Measurements from ENCODE around the gene TNFAIP8L1. TPM values are rescaled to one million over a fixed set of nuclear protein-coding genes. Genes with fewer than 3 reads are reported as not detected.

Gene TNFAIP8L1
- total RNA-seq, 2 donors from 2014 or later, result 4.2 to 4.3 TPM

DNA sequence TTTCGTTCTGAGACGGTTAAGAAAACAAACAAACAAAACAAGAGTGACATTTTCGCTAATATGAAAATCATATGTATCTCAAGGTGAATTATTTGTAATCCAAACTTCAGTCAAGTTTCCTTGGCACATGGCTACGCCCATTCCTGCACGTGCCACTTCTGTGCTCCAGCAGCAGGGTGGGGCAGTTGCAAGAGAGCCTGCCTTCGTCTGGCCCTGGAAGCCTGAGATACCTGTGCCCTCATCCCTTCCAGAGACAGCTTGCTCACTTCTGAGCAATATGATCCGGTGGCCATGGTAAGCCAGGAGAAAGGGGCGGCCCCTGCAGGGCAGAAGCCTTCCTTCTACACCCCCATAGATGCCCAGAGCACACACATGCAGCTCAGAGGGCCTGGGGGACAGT is 62.2 kb downstream of the TNFAIP8L1 start:
- H3K9me3 ChIP-seq, result no peaks in the 10 kb centered on the region
- TF ChIP-seq, protein P1, sequence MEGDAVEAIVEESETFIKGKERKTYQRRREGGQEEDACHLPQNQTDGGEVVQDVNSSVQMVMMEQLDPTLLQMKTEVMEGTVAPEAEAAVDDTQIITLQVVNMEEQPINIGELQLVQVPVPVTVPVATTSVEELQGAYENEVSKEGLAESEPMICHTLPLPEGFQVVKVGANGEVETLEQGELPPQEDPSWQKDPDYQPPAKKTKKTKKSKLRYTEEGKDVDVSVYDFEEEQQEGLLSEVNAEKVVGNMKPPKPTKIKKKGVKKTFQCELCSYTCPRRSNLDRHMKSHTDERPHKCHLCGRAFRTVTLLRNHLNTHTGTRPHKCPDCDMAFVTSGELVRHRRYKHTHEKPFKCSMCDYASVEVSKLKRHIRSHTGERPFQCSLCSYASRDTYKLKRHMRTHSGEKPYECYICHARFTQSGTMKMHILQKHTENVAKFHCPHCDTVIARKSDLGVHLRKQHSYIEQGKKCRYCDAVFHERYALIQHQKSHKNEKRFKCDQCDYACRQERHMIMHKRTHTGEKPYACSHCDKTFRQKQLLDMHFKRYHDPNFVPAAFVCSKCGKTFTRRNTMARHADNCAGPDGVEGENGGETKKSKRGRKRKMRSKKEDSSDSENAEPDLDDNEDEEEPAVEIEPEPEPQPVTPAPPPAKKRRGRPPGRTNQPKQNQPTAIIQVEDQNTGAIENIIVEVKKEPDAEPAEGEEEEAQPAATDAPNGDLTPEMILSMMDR (IDR thresholded peaks at IDR 0.05), result no peak
- ATAC-seq (ENCODE audit: insufficient number of reproducible peaks, low FRiP score, low read depth) (no peak), DNase-seq (ENCODE audit: low spot score) (no peak)
- no peaks in the 10 kb centered on the region for H3K27me3 ChIP-seq (replicated peaks; ENCODE audit: insufficient read depth)
- peaks cover 0 to under 1% of the 10 kb centered on the region in 2 donors for H3K4me1 ChIP-seq (ENCODE audit: control insufficient read depth in 1 of 2, low read depth in 2 of 2)
- no peak overlapping the region for H3K27ac ChIP-seq
- peaks cover 79% of the 10 kb centered on the region for H3K36me3 ChIP-seq
- no peak overlapping the region for H3K4me3 ChIP-seq

DNA sequence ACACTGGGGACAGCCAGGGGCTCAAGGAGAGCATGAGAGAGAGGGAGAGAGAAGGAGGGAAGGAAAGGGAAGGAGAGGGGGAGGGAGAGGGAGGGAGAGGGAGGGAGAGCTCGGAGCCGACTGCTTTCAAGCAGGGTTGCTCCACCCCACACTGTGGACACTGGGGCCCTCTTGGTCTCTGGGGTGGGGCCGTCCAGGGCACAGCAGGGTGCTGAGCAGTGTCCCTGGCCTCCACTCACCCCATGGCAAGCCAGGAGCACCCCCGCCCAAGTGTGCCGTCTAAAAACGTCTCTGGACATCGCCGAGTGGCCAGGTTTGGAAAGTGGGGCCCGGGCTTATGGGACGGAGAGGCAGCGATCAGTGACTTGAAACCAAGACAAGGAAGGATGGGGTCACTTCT is 63.4 kb downstream of the TNFAIP8L1 start:
- Histone ChIP-seq H3K27ac (no peak overlapping the region), H3K27me3 (replicated peaks; ENCODE audit: insufficient read depth) (no peaks in the 10 kb centered on the region), H3K36me3 (peaks cover 67% of the 10 kb centered on the region), H3K4me1 (ENCODE audit: control insufficient read depth in 1 of 2, low read depth in 2 of 2) (peaks cover 5 to 12% of the 10 kb centered on the region in 2 donors), H3K4me3 (no peak overlapping the region), H3K9me3 (no peaks in the 10 kb centered on the region)
- TF ChIP-seq, protein P1 (IDR thresholded peaks at IDR 0.05), result no peak
- no peak for ATAC-seq (ENCODE audit: insufficient number of reproducible peaks, low FRiP score, low read depth)
- no peak for DNase-seq (ENCODE audit: low spot score)

DNA sequence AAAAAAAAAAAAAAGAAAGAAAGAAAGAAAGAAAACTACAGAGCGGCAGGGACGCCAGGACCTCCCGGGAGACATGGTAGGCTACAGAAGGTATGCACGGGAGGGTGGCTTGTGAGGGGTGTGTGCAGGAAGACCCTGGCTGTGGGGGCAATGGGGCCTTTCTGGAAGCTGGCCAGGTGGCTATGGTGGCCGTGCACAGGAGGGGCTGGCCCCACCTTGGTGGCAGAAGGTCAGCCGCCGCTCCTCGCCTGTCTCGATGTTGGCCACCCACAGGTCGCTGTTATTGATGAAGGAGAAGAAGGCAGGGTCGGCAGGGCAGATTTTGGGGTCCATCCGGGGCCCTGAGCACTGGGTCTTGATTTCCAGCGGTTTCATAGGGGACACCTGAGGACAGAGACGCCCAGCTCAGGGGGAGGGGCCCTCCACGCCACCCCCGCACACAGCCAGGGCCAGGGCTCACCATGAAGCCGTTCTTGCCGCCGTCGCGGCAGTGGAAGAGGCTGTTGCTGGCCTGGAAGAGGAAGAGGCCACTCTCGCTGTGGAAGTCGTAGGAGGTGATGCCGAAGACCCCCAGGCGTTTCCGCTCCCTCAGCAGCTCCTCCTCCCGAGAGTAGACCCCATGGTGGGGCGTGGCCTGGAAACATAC is 64.5 kb downstream of the TNFAIP8L1 start:
- no peaks in the 10 kb centered on the region for H3K27me3 ChIP-seq (replicated peaks; ENCODE audit: insufficient read depth)
- DNase-seq (ENCODE audit: low spot score) (no peak), ATAC-seq (ENCODE audit: insufficient number of reproducible peaks, low FRiP score, low read depth) (no peak)
- TF ChIP-seq, protein P1 (IDR thresholded peaks at IDR 0.05), result no peak
- peaks cover 57% of the 10 kb centered on the region for H3K36me3 ChIP-seq
- H3K27ac ChIP-seq, result no peak overlapping the region
- no peaks in the 10 kb centered on the region for H3K9me3 ChIP-seq
- H3K4me1 ChIP-seq (ENCODE audit: control insufficient read depth in 1 of 2, low read depth in 2 of 2), result peaks cover 13 to 22% of the 10 kb centered on the region in 2 donors
- no peak overlapping the region for H3K4me3 ChIP-seq

DNA sequence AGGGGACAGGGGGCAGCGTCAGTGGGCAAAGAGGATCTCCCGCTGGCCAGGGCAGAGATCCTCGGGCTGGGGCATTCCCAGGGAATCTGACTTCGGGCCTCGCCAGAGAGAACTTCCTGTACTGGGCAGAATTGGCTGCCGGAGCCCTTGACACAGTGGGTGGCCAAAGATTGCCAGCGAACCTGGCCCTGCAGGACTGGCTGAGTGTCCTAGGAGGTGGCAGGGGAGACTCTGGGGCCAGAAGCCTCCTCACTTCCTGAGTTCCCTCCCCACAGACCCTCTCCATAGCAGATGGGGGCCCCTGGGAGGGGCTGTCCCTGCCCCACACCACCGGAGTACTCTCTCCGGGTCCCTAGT is 65.0 kb downstream of the TNFAIP8L1 start:
- ATAC-seq (ENCODE audit: insufficient number of reproducible peaks, low FRiP score, low read depth) (no peak), DNase-seq (ENCODE audit: low spot score) (no peak)
- Histone ChIP-seq H3K36me3 (peaks cover 55% of the 10 kb centered on the region), H3K27ac (no peak overlapping the region), H3K27me3 (replicated peaks; ENCODE audit: insufficient read depth) (no peaks in the 10 kb centered on the region), H3K4me1 (ENCODE audit: control insufficient read depth in 1 of 2, low read depth in 2 of 2) (peaks cover 18 to 27% of the 10 kb centered on the region in 2 donors), H3K9me3 (no peaks in the 10 kb centered on the region), H3K4me3 (no peak overlapping the region)
- TF ChIP-seq, protein P1 (IDR thresholded peaks at IDR 0.05), result no peak

Other genes starting within 250 kb of the TNFAIP8L1 start
- gene SH3GL1, start 239.0 kb upstream of the TNFAIP8L1 start, total RNA-seq, result 10 to 100 TPM; 47.3 to 56.9 TPM
- 1 to 10 TPM; 3.2 to 5.8 TPM for gene CHAF1A, start 236.9 kb upstream of the TNFAIP8L1 start, total RNA-seq
- 10 to 100 TPM; 51.1 to 68.5 TPM for gene UBXN6, start 181.7 kb upstream of the TNFAIP8L1 start, total RNA-seq
- gene HDGFL2, start 167.2 kb upstream of the TNFAIP8L1 start, total RNA-seq, result 10 to 100 TPM; 22.7 to 40.3 TPM
- 1 to 10 TPM; 3.4 to 7.1 TPM for gene PLIN4, start 121.0 kb upstream of the TNFAIP8L1 start, total RNA-seq
- 1 to 10 TPM; 4.0 to 4.5 TPM for gene PLIN5, start 104.3 kb upstream of the TNFAIP8L1 start, total RNA-seq
- gene LRG1, start 99.5 kb upstream of the TNFAIP8L1 start, total RNA-seq, result 10 to 100 TPM in 1 of 2 donors, under 1 TPM in 1; 0.41 to 13.5 TPM
- 10 to 100 TPM in 1 of 2 donors, 1 to 10 TPM in 1; 3.4 to 17.4 TPM for gene SEMA6B, start 79.8 kb upstream of the TNFAIP8L1 start, total RNA-seq
- gene MYDGF, start 30.8 kb downstream of the TNFAIP8L1 start, total RNA-seq, result 10 to 100 TPM; 59.3 to 72.9 TPM
- gene DPP9, start 84.3 kb downstream of the TNFAIP8L1 start, total RNA-seq, result 10 to 100 TPM; 67.9 to 73.8 TPM
- gene FEM1A, start 152.2 kb downstream of the TNFAIP8L1 start, total RNA-seq, result 10 to 100 TPM; 15.7 to 17.1 TPM
- gene TICAM1, start 192.2 kb downstream of the TNFAIP8L1 start, total RNA-seq, result 10 to 100 TPM; 10.0 to 14.0 TPM
- gene PLIN3, start 228.2 kb downstream of the TNFAIP8L1 start, total RNA-seq, result 10 to 100 TPM; 41.7 to 51.6 TPM

Data from thoracic aorta (tissue), 2 donors.